ENCODE results near the gene SUSD2. TPM values are rescaled to one million over a fixed set of nuclear protein-coding genes. Genes with fewer than 3 reads are reported as not detected.

SUSD2 gene
- total and polyA plus RNA-seq, 9 of the 15 experiments (the other 6 are each of a cell fraction or from before 2014, with no cell fraction given): 0.01 to 0.16 (median 0.04) TPM; not detected in 4

GRCh38 chr22:24216541-24217209 is 35.4 kb downstream of the SUSD2 start:
- WGBS (ENCODE audit: insufficient coverage, low coverage, missing lambda C conversion rate): 14% methylated on average over 10 of the region's 12 CpGs
- no peak overlapping the region for H3K4me3 ChIP-seq
- ChIA-PET CTCF (ENCODE audit: low intra/inter-chr PET ratio) (no interaction called here), POLR2A (no interaction called here)
- H3K36me3 ChIP-seq (ENCODE audit: control insufficient read depth, insufficient read depth, low read length): no peaks in the 10 kb centered on the region
- no peak for DNase-seq (ENCODE audit: extremely low read depth in 1 of 4, low spot score in 3 of 4)
- no peaks in the 10 kb centered on the region for H3K9me3 ChIP-seq (replicated peaks; ENCODE audit: control insufficient read depth, insufficient read depth, low read depth, low read length)
- no peak overlapping the region for H3K27ac ChIP-seq (ENCODE audit: extremely low read depth, low read depth, low read length)
- ATAC-seq: no peak
- in situ Hi-C loops (cut with MboI): no loop called here
- intact Hi-C loops (cut with micrococcal nuclease): no loop called here
- no TSS peak for BruUV-seq (replicated peaks)
- FAIRE-seq: no peak
- H3K4me2 ChIP-seq (ENCODE audit: insufficient read depth, low read length): no peak overlapping the region
- TF ChIP-seq CBX8 (IDR thresholded peaks at IDR 0.05; ENCODE audit: borderline replicate concordance, extremely low read depth, low read depth, low read length, poor library complexity, severe bottlenecking): no peak
- TF ChIP-seq RAD21 (CRISPR knock-in tag; conservative IDR thresholded peaks at IDR 0.05 in 1 of 2, IDR thresholded peaks at IDR 0.05 in 1 of 2): no peak
- no peak for TF ChIP-seq ZFP30 (CRISPR knock-in tag; IDR thresholded peaks at IDR 0.05; ENCODE audit: borderline replicate concordance)
- H4K20me1 ChIP-seq (replicated peaks; ENCODE audit: control insufficient read depth, insufficient read depth, low read length): no peaks in the 10 kb centered on the region
- peaks cover 0 to 4% of the 10 kb centered on the region in 2 experiments; a peak in 2 of 5 replicates for H3K27me3 ChIP-seq (ENCODE audit: control insufficient read depth in 2 of 2, insufficient read depth in 2 of 2, low read length in 2 of 2)
- no peak overlapping the region for H2AFZ ChIP-seq (ENCODE audit: low read depth, low read length)
- no peaks in the 10 kb centered on the region; a peak in 1 of 5 replicates for H3K4me1 ChIP-seq (replicated peaks in 1 of 2; ENCODE audit: control insufficient read depth in 2 of 2, insufficient read depth in 2 of 2, low read length in 2 of 2)
- no peaks in the 10 kb centered on the region for H3K9me1 ChIP-seq (ENCODE audit: control insufficient read depth, insufficient read depth, low read length)
- no peaks in the 10 kb centered on the region for H3K79me2 ChIP-seq (ENCODE audit: control insufficient read depth, insufficient read depth, low read length)
- H3K9ac ChIP-seq (ENCODE audit: insufficient read depth in 1 of 2, low read depth in 2 of 2, low read length in 2 of 2): no peak overlapping the region

GRCh38 chr22:24217384-24217783 is 36.1 kb downstream of the SUSD2 start:
- CTCF ChIA-PET (ENCODE audit: low intra/inter-chr PET ratio): no interaction called here
- in situ Hi-C loops (cut with MboI): no loop called here
- no peak for TF ChIP-seq EZH2 (IDR thresholded peaks at IDR 0.05; ENCODE audit: borderline replicate concordance, low read depth, low read length)
- TF ChIP-seq VEZF1 (CRISPR knock-in tag; IDR thresholded peaks at IDR 0.05): no peak
- TF ChIP-seq ZNF280B (CRISPR knock-in tag; IDR thresholded peaks at IDR 0.05): no peak
- no peak for TF ChIP-seq GATAD2A (IDR thresholded peaks at IDR 0.05)
- TF ChIP-seq ZNF584 (CRISPR knock-in tag; IDR thresholded peaks at IDR 0.05; ENCODE audit: low read depth): no peak
- TF ChIP-seq TRIM28 (IDR thresholded peaks at IDR 0.05): no peak
- TF ChIP-seq ZNF408 (CRISPR knock-in tag; IDR thresholded peaks at IDR 0.05; ENCODE audit: low read depth): no peak

More at GRCh38 chr22:24217384-24217783, 36.1 kb downstream of the SUSD2 start:
- no peak overlapping the region for H3K4me3 ChIP-seq
- peaks cover 0 to 4% of the 10 kb centered on the region in 2 experiments; a peak in 2 of 5 replicates for H3K27me3 ChIP-seq (ENCODE audit: control insufficient read depth in 2 of 2, insufficient read depth in 2 of 2, low read length in 2 of 2)
- no peak overlapping the region for H2AFZ ChIP-seq (ENCODE audit: low read depth, low read length)
- POLR2A ChIA-PET: no interaction called here
- no peak overlapping the region for H3K9ac ChIP-seq (ENCODE audit: insufficient read depth in 1 of 2, low read depth in 2 of 2, low read length in 2 of 2)
- H3K4me2 ChIP-seq (ENCODE audit: insufficient read depth, low read length): no peak overlapping the region
- H3K79me2 ChIP-seq (ENCODE audit: control insufficient read depth, insufficient read depth, low read length): no peaks in the 10 kb centered on the region
- BruUV-seq (replicated peaks): no TSS peak
- H3K4me1 ChIP-seq (replicated peaks in 1 of 2; ENCODE audit: control insufficient read depth in 2 of 2, insufficient read depth in 2 of 2, low read length in 2 of 2): no peaks in the 10 kb centered on the region; a peak in 1 of 5 replicates
- WGBS (ENCODE audit: insufficient coverage, low coverage, missing lambda C conversion rate): 14% methylated on average over 3 of the region's 3 CpGs
- H3K36me3 ChIP-seq (ENCODE audit: control insufficient read depth, insufficient read depth, low read length): no peaks in the 10 kb centered on the region
- no peak for ATAC-seq
- no peak overlapping the region for H3K27ac ChIP-seq (ENCODE audit: extremely low read depth, low read depth, low read length)
- DNase-seq (ENCODE audit: extremely low read depth in 1 of 4, low spot score in 3 of 4): no peak
- no peak for FAIRE-seq
- no peaks in the 10 kb centered on the region for H3K9me1 ChIP-seq (ENCODE audit: control insufficient read depth, insufficient read depth, low read length)
- intact Hi-C loops (cut with micrococcal nuclease): no loop called here
- H3K9me3 ChIP-seq (replicated peaks; ENCODE audit: control insufficient read depth, insufficient read depth, low read depth, low read length): no peaks in the 10 kb centered on the region
- H4K20me1 ChIP-seq (replicated peaks; ENCODE audit: control insufficient read depth, insufficient read depth, low read length): no peaks in the 10 kb centered on the region
